Endothelial cell of hepatic sinusoid (primary cell): ENCODE results near the gene CAV1.

Experiments used
- in situ Hi-C: cut with HindIII; loops from 2 replicates; pipeline ENCODE4 v1.10.0; 2017; ENCODE audit warnings: low sequenced_read_pairs

Gene CAV1

GRCh38 chr7:116577320-116577871, 52.6 kb downstream of the CAV1 start:
- in situ Hi-C loops: no loop called here

- in situ Hi-C loops: no loop called here
These were observed 53.7 kb downstream of the CAV1 start for GRCh38 chr7:116578526-116578925.

DNA sequence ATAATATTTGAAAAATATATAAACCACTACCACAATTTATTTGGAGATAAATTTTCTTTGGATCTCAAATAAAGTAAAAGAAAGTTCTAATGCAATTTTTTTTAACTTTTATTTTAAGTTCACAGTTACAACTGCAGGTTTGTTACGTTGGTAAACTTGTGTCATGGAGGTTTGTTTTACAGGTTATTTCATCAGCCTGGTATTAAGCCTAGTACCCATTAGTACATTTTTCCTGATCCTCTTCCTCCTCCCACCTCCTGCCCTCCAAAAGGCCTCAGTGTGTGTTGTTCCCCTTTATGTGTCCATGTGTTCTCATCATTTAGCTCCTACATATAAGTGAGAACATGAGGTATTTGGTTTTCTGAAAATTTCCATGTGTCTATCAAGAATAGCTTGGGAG, 54.5 kb downstream of the CAV1 start:
- in situ Hi-C loops: no loop called here

DNA sequence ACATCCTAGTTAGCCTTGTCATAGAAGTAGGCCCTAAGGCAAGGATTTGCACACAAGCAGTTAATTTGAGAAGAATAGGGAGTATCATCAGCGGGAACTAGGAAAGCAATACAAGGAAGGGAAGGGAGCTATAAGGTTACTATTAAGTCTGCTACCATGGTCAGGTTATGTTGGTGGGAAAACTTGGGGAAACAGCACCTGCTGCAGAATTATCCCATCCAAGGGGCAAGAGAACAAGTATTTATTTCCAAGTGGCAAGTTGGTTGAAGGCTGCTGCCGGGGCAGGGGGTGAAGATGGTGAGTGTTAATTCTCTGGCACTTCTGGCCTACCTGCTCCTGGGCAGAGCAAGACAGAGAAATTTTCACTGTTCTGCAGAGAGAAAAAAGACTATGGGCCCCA, 55.0 kb downstream of the CAV1 start:
- in situ Hi-C loops: no loop called here

DNA sequence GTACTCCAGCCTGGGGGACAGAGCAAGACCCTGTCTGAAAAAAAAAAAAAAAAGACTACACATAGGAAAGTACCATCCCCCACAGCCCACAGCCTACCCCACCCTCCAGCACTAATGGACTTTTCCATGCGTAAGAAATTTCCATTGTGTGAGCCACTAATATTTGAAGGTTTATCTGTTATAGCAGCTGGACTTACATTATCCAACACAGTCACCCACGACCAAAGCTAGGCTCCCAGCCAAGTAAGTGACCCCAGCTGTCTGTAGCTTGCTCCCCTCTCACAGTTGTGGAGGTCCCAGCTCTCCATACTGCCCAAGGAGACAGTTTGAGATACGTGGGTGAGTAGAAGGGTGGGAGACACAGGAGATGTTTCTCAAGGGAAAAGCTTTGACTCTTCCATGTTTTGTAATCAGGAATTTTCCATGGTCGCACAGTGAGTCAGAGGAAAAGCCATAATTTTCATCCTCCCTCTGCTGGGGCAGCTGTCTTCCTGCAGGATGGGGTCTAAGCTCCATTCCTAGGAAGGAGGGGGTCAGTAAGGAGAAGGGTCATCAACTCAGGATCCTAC, 57.4 kb downstream of the CAV1 start:
- in situ Hi-C loops: no loop called here

DNA sequence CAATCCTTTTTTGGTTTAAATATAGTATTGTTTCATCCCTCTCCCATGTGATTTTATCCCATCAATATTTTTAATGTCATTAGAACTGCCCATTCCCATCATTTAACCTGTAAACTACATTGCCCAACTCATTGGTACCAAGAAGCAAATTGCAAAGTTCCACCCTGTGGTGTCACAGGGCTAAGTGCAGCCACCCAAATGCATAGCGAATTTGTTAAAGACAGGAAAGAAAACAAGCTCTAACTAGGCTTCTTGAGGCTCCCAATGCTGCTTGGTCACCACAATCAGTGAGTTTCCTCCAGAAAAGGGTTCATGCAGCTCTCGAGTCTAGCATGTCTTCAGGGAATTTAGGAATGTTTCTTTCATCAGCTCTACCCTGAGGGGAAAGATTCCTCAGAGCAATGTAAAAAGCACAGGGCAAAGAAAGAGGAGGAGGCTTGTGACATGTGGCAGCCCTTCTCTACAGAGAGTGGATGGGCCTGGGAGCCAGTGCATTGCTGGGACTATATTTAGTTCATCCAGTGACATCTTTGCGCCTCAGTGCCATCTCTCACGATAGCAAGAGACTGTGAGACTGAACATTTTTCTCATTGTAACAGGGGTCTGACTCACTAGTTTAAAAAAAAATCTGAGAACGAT, 58.1 kb downstream of the CAV1 start:
- in situ Hi-C loops: no loop called here

DNA sequence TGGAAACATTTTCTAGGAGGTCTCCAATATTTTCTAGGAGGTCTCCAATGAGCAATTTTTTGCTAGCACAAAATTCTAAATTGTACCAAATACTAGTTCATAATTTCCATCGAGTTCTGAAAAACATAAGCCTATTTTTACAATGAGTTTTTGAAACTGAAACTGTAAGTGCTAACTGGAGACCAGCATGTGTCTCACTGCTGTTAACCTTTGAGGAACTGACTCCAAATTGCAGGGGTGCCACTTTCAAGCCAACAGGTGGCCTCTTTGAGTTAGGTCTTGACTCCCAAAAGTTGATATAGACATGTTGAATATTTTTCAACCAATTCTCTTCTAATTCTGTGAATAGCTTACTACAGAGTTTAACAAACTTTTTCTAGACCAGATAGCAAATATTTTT, 58.8 kb downstream of the CAV1 start:
- in situ Hi-C loops: no loop called here

- in situ Hi-C loops: loop anchor here (5.0 kb wide), 1 partner anchor 62 kb away; no protein-coding TSS in a partner anchor
These were observed 59.9 kb downstream of the CAV1 start for GRCh38 chr7:116584721-116585120.

DNA sequence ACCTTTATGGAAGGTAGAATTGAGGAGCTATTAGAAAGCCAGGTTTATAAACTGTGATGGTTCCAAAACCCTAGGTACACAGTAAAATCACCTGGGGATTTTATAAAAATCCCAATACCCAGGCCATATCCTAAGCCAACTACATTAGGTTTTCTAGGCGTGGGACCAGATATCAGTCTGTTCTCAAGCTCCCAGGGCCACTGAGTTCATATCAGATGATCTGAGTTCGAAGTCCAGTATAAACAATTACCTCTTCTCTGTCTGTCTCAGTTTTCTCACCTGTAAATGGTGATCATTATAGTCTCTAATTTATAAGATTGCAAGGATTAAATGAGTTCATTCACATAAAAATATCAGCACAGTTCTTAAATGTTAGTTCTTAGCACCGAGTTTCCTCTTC, 60.6 kb downstream of the CAV1 start:
- in situ Hi-C loops: loop anchor here (5.0 kb wide), 1 partner anchor 63 kb away; no protein-coding TSS in a partner anchor

DNA sequence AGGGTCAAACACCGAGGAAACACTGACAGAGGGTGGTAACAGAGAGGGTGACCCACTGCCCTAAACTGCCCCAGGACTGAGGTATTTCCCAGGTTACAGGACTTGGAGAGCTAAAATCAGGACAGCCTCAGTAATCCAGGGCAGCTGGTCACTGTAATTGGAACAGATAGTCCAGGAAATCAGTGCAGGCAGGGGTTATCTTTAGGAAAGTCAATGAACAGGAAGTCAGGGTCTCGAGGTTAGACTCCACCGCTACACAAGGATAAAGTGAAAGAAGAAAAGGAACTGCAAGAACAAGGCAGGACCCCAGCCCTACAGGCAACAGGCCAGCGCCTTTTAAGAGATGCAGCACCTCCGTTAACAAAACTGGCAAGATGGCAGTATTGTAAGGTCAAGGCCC, 61.1 kb downstream of the CAV1 start:
- in situ Hi-C loops: loop anchor here (5.0 kb wide), 1 partner anchor 64 kb away; no protein-coding TSS in a partner anchor

DNA sequence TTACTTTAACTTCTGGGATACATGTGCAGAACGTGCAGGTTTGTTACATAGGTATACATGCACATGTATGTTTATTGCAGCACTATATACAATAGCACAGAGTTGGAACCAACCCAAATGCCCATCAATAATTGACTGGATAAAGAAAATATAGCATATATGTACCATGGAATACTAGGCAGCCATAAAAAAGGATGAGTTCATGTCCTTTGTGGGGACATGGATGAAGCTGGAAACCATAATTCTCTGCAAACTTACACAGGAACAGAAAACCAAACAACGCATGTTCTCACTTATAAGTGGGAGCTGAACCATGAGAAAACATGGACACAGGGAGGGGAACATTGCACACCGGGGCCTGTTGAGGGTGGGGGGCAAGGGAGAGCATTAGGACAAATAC, 62.4 kb downstream of the CAV1 start:
- in situ Hi-C loops: loop anchor here (5.0 kb wide), 1 partner anchor 65 kb away; no protein-coding TSS in a partner anchor

- in situ Hi-C loops: loop anchor here (5.0 kb wide), 1 partner anchor 66 kb away; no protein-coding TSS in a partner anchor
These were observed 63.4 kb downstream of the CAV1 start for GRCh38 chr7:116588225-116588624.

GRCh38 chr7:116588641-116589594, 64.1 kb downstream of the CAV1 start:
- in situ Hi-C loops: loop anchor here (5.0 kb wide), 1 partner anchor 67 kb away; no protein-coding TSS in a partner anchor

GRCh38 chr7:116591202-116592040, 66.6 kb downstream of the CAV1 start:
- in situ Hi-C loops: loop anchor here (5.0 kb wide), 3 partner anchors 201 to 414 kb away; no protein-coding TSS in a partner anchor

DNA sequence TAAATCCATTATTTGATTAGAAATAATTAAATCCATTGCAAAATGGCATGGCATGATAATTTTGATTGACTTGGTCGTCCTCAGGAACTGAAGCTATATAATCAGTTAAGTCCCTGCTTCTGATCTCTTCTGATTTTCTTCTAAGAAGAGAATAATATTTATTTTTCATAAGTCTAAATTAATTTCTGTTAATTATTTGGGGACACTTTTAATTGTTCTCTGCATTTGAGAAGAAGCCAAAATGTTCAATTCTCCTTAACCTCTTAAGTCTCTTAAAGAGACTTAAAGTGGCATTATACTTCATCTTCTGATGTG, 67.2 kb downstream of the CAV1 start:
- in situ Hi-C loops: loop anchor here (5.0 kb wide), 3 partner anchors 200 to 415 kb away; no protein-coding TSS in a partner anchor

GRCh38 chr7:116592445-116592844, 67.6 kb downstream of the CAV1 start:
- in situ Hi-C loops: loop anchor here (5.0 kb wide), 3 partner anchors 200 to 415 kb away; no protein-coding TSS in a partner anchor

- in situ Hi-C loops: loop anchor here (5.0 kb wide), 3 partner anchors 199 to 416 kb away; no protein-coding TSS in a partner anchor
These were observed 68.7 kb downstream of the CAV1 start for GRCh38 chr7:116593359-116594075.

DNA sequence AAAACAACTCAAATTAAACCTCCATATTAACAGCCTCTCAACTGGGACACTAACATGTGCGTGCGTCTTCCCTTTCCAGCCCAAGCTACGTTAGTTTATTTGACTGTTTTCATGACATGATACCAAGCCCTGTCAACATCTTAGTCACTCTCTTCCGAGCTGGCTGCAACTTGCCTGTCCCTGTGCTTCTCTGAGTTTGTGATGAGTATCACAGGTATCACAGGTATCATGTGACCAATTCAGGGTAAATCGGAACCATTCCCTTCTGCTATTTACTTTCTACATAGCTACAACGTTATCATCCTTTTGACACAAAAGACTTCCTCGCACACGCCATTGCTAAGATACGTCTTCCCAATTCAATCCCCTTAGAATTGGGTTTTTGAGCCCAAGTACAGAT, 70.2 kb downstream of the CAV1 start:
- in situ Hi-C loops: no loop called here

- in situ Hi-C loops: no loop called here
These were observed 72.5 kb downstream of the CAV1 start for GRCh38 chr7:116597384-116597783.
